Caco-2 (cell line): ENCODE data around the gene SOX15. TPM values are rescaled to one million over a fixed set of nuclear protein-coding genes. Genes with fewer than 3 reads are reported as not detected.

ENCODE experiments used
- BruUV-seq: library from RNA; stranded (reverse); fragments of 400-500 nt; replicated peaks from 2 replicates; lab custom pipeline; 2021; lab: Mats Ljungman, UMichigan
- CTCF ChIA-PET: fragments of 300-600 bp; sonication (Branson Sonifier 250); formaldehyde crosslinking; loops from one replicate; lab custom pipeline; 2022; ENCODE audit warnings: antibody characterized with exemption; lab: Charles Lee
- POLR2A ChIA-PET: fragments of 300-600 bp; sonication (Branson Sonifier 250); formaldehyde crosslinking; loops from one replicate; lab custom pipeline; 2022; ENCODE audit warnings: antibody characterized with exemption; lab: Charles Lee
- DNase-seq, 2 experiments: peaks; one replicate each; pipeline versions ENCODE4 v3.0.0 to v3.0.0-alpha.2; 2020 to 2022
- H3K27me3 ChIP-seq: replicated peaks from 2 replicates; pipeline ENCODE4 v1.6.0; 2011; ENCODE audit warnings: low read length; ENCODE audit not compliant: control insufficient read depth, insufficient read depth
- H3K36me3 ChIP-seq: 2 replicates; pipeline ENCODE4 v1.5.1; 2011; ENCODE audit warnings: low read length; ENCODE audit not compliant: control insufficient read depth, insufficient read depth
- H3K4me1 ChIP-seq: fragments of 250-450 bp; sonication (Bioruptor Pico); 2 replicates; pipeline ENCODE4 v1.5.1; 2020; ENCODE audit warnings: mild to moderate bottlenecking
- H3K4me3 ChIP-seq: 2 replicates; pipeline ENCODE4 v1.5.1; 2011; ENCODE audit warnings: low read depth, mild to moderate bottlenecking, control low read depth, low read length
- H3K9me3 ChIP-seq: fragments of 250-450 bp; sonication (Bioruptor Pico); 2 replicates; pipeline ENCODE4 v1.5.1; 2020; ENCODE audit warnings: mild to moderate bottlenecking, moderate library complexity
- H3K27ac Mint-ChIP-seq: one replicate; pipeline ENCODE4 v1.8.0; 2022; ENCODE audit warnings: mixed read lengths; ENCODE audit not compliant: unreplicated experiment
- H3K27me3 Mint-ChIP-seq: one replicate; pipeline ENCODE4 v1.8.0; 2022; ENCODE audit warnings: mixed read lengths; ENCODE audit not compliant: insufficient read depth, unreplicated experiment
- H3K36me3 Mint-ChIP-seq: one replicate; pipeline ENCODE4 v1.8.0; 2022; ENCODE audit warnings: mild to moderate bottlenecking, mixed read lengths; ENCODE audit not compliant: insufficient read depth, unreplicated experiment
- H3K4me1 Mint-ChIP-seq: one replicate; pipeline ENCODE4 v1.8.0; 2022; ENCODE audit warnings: low read depth, mixed read lengths; ENCODE audit not compliant: unreplicated experiment
- H3K4me3 Mint-ChIP-seq: one replicate; pipeline ENCODE4 v1.8.0; 2022; ENCODE audit warnings: mild to moderate bottlenecking, moderate library complexity, mixed read lengths; ENCODE audit not compliant: unreplicated experiment
- H3K9me3 Mint-ChIP-seq: one replicate; pipeline ENCODE4 v1.8.0; 2022; ENCODE audit warnings: mixed read lengths; ENCODE audit not compliant: unreplicated experiment
- CTCF ChIP-seq, 2 experiments: fragments of 200-600 bp in 1 of 2; IDR thresholded peaks; 1 replicate in 1 of 2; 2 replicates in 1 of 2; pipeline versions ENCODE4 v1.5.1 to v1.8.0; 2011 to 2022; ENCODE audit warnings: antibody characterized with exemption in 1 of 2, control low read depth in 1 of 2, inconsistent platforms in 1 of 2, low read depth in 1 of 2, low read length in 1 of 2, mild to moderate bottlenecking in 1 of 2, moderate library complexity in 1 of 2; ENCODE audit not compliant: insufficient read depth in 1 of 2, severe bottlenecking in 1 of 2, unreplicated experiment in 1 of 2
- intact Hi-C: fragments of 100-400 bp; cut with micrococcal nuclease; formaldehyde crosslinking; loops from one replicate; pipeline ENCODE4 v1.10.0; 2022; ENCODE audit not compliant: unreplicated experiment
- total RNA-seq: library from RNA; stranded (reverse); gene quantifications from 2 replicates; pipeline ENCODE4 v1.2.3, GENCODE V29; 2022

Gene SOX15
- total RNA-seq, 1 experiment from 2014 or later, result not detected

GRCh38 chr17:7586673-7587419 is 3.0 kb downstream of the SOX15 start:
- Histone ChIP-seq H3K27me3 (no peaks in the 10 kb centered on the region), H3K9me3 (no peaks in the 10 kb centered on the region), H3K4me3 (no peak overlapping the region), H3K36me3 (no peaks in the 10 kb centered on the region; the same call in 1 of the 2 replicates), H3K4me1 (peaks cover 7% of the 10 kb centered on the region)
- Mint-ChIP-seq H3K27me3 (no peaks in the 10 kb centered on the region), H3K9me3 (no peaks in the 10 kb centered on the region), H3K27ac (no peak overlapping the region), H3K4me1 (peaks cover 4% of the 10 kb centered on the region), H3K36me3 (peaks cover 45% of the 10 kb centered on the region), H3K4me3 (no peak overlapping the region)
- intact Hi-C loops, result no loop called here
- ChIA-PET CTCF (interaction anchor here (1.8 kb wide), 1 partner anchor 27 kb away, joined by 4 read pairs; the partner anchor contains the start of gene FXR2), POLR2A (no interaction called here)
- BruUV-seq, result no TSS peak
- DNase-seq, result peak; percentile 42
- no peak for TF ChIP-seq CTCF (IDR thresholded peaks at IDR 0.05; ENCODE audit: insufficient read depth in 1 of 2, low read depth in 1 of 2, low read length in 1 of 2, severe bottlenecking in 1 of 2, unreplicated experiment in 1 of 2)

- Mint-ChIP-seq H3K9me3 (no peaks in the 10 kb centered on the region), H3K4me3 (peak within 1 kb of the TSS; percentile 96), H3K27me3 (no peaks in the 10 kb centered on the region), H3K36me3 (peaks cover 65% of the 10 kb centered on the region), H3K27ac (peak within 1 kb of the TSS; percentile 100), H3K4me1 (peaks cover 25% of the 10 kb centered on the region)
- CTCF ChIA-PET, result interaction anchor here (1.2 to 1.7 kb wide), 3 partner anchors 32 to 104 kb away, joined by 3 to 7 read pairs (median 6); partner anchors contain the start of genes FXR2, TP53 and WRAP53
- TSS peak; percentile 84 for BruUV-seq
- Histone ChIP-seq H3K27me3 (no peaks in the 10 kb centered on the region), H3K36me3 (no peaks in the 10 kb centered on the region; the same call in 1 of the 2 replicates), H3K4me1 (peaks cover 10% of the 10 kb centered on the region), H3K9me3 (no peaks in the 10 kb centered on the region), H3K4me3 (peak within 1 kb of the TSS; percentile 59)
- no peak for TF ChIP-seq CTCF (IDR thresholded peaks at IDR 0.05; ENCODE audit: insufficient read depth in 1 of 2, low read depth in 1 of 2, low read length in 1 of 2, severe bottlenecking in 1 of 2, unreplicated experiment in 1 of 2)
- POLR2A ChIA-PET, result interaction anchor here (0.6 to 1.8 kb wide), 9 partner anchors 10 to 548 kb away, joined by 3 to 17 read pairs (median 3); partner anchors contain the start of genes ATP1B2, FXR2, TMEM256 and TP53
- peak; percentile 92 to 93 for DNase-seq
- intact Hi-C loops, result loop anchor here (2.0 kb wide), 1 partner anchor 105 kb away; the partner anchor contains the start of gene WRAP53
Measured at GRCh38 chr17:7583253-7584109, 6.4 kb downstream of the SOX15 start, which contains the start of gene MPDU1. TSS of gene MPDU1 (plus strand) at chr17:7583852. CDS start at chr17:7583863, 11 bp downstream.
